ENCODE data around the gene SPDYA. TPM values are rescaled to one million over a fixed set of nuclear protein-coding genes. Genes with fewer than 3 reads are reported as not detected.

Gene SPDYA
- total RNA-seq, 1 experiment from 2014 or later, result 1.2 TPM

GRCh38 chr2:28776471-28776870 is 34.2 kb upstream of the SPDYA start:
- RAD21 ChIA-PET (ENCODE audit: low non-redundant PET in 1 of 2, low total read pairs in 2 of 2, uncharacterized antibody in 2 of 2, unreplicated experiment in 2 of 2), result no interaction called here
- no peak overlapping the region for H3K9ac ChIP-seq (ENCODE audit: low read length)
- ATAC-seq, result no peak
- peaks cover 4% of the 10 kb centered on the region; the same call in 1 of the 2 replicates for H4K20me1 ChIP-seq (ENCODE audit: insufficient read depth)
- POLR2A ChIA-PET, result no interaction called here
- intact Hi-C loops (cut with micrococcal nuclease), result no loop called here
- H3K4me3 ChIP-seq (replicated peaks in 1 of 2; ENCODE audit: low read depth in 1 of 2, low read length in 2 of 2), result no peak overlapping the region
- no peak for TF ChIP-seq RAD21 (IDR thresholded peaks at IDR 0.05; ENCODE audit: low read depth)
- no peak for TF ChIP-seq CEBPB (IDR thresholded peaks at IDR 0.05; ENCODE audit: low read depth)
- no peak for TF ChIP-seq CTCF (IDR thresholded peaks at IDR 0.05 in 2 of 3, conservative IDR thresholded peaks at IDR 0.05 in 1 of 3; ENCODE audit: borderline replicate concordance in 1 of 3, insufficient read depth in 1 of 3, low read depth in 2 of 3, low read length in 2 of 3)
- no peak for TF ChIP-seq MAX (IDR thresholded peaks at IDR 0.05)
- no peak for TF ChIP-seq YY1 (IDR thresholded peaks at IDR 0.05; ENCODE audit: extremely low read depth, insufficient replicate concordance, low read depth, low read length)
- no peak for TF ChIP-seq FOSL1 (IDR thresholded peaks at IDR 0.05; ENCODE audit: low read depth)
- TF ChIP-seq EGR1 (IDR thresholded peaks at IDR 0.05; ENCODE audit: low read depth), result no peak
- no peak for TF ChIP-seq ELF1 (IDR thresholded peaks at IDR 0.05; ENCODE audit: borderline replicate concordance, low read depth)
- TF ChIP-seq SP1 (IDR thresholded peaks at IDR 0.05; ENCODE audit: low read depth), result no peak
- TF ChIP-seq JUND (IDR thresholded peaks at IDR 0.05), result no peak
- no peak for TF ChIP-seq EZH2phosphoT487 (IDR thresholded peaks at IDR 0.05; ENCODE audit: borderline replicate concordance)
- no peak for TF ChIP-seq REST (IDR thresholded peaks at IDR 0.05; ENCODE audit: low read depth)
- TF ChIP-seq POLR2AphosphoS5 (IDR thresholded peaks at IDR 0.05; ENCODE audit: low read depth, low read length), result no peak
- TF ChIP-seq SIN3A (IDR thresholded peaks at IDR 0.05; ENCODE audit: low read depth), result no peak
- no peaks in the 10 kb centered on the region for H3K9me3 ChIP-seq (ENCODE audit: control insufficient read depth in 1 of 2, insufficient read depth in 1 of 2, low read depth in 1 of 2, low read length in 2 of 2)
- H3K4me2 ChIP-seq (ENCODE audit: low read length), result no peak overlapping the region
- no peaks in the 10 kb centered on the region for H3K9me2 ChIP-seq (ENCODE audit: insufficient read depth)
- CTCF ChIA-PET, result no interaction called here
- DNase-seq (ENCODE audit: low read depth, low spot score), result no peak
- peaks cover 85% of the 10 kb centered on the region for H3K79me2 ChIP-seq (ENCODE audit: insufficient read depth, low read length)
- H3K27me3 ChIP-seq (ENCODE audit: insufficient read depth, low read length), result no peaks in the 10 kb centered on the region
- H3K27ac ChIP-seq (ENCODE audit: low read depth, low read length), result no peak overlapping the region
- peaks cover 15 to 23% of the 10 kb centered on the region in 2 experiments; a peak in 3 of 4 replicates for H3K36me3 ChIP-seq (ENCODE audit: control insufficient read depth in 1 of 2, insufficient read depth in 2 of 2, low read length in 2 of 2)
- no TSS peak for BruUV-seq (replicated peaks)
- no peak overlapping the region for H2AFZ ChIP-seq (ENCODE audit: low read depth, low read length, poor library complexity, severe bottlenecking)
- no peaks in the 10 kb centered on the region for H3K4me1 ChIP-seq (ENCODE audit: control insufficient read depth in 1 of 2, insufficient read depth in 2 of 2, low read length in 2 of 2)
